Measurements from ENCODE around the gene HPCAL1. TPM values are rescaled to one million over a fixed set of nuclear protein-coding genes. Genes with fewer than 3 reads are reported as not detected.

HPCAL1 gene
- total and polyA plus RNA-seq, 8 donors: 58.1 to 108 (median 72.1) TPM

GRCh38 chr2:10333966-10334365 is 31.3 kb downstream of the HPCAL1 start:
- intact Hi-C loops (cut with DNase I): no loop called here
- no peaks in the 10 kb centered on the region for H3K27me3 ChIP-seq
- no peak for DNase-seq

GRCh38 chr2:10335046-10335840 is 32.5 kb downstream of the HPCAL1 start:
- H3K4me1 ChIP-seq: peaks cover 19 to 41% of the 10 kb centered on the region in 2 donors
- TF ChIP-seq CTCF (IDR thresholded peaks at IDR 0.05): no peak
- ATAC-seq: no peak
- DNase-seq: no peak
- intact Hi-C loops (cut with DNase I): no loop called here
- no peaks in the 10 kb centered on the region for H3K27me3 ChIP-seq
- H3K36me3 ChIP-seq: no peaks in the 10 kb centered on the region
- no peak overlapping the region for H3K4me3 ChIP-seq
- H3K9me3 ChIP-seq: peaks cover 0 to 8% of the 10 kb centered on the region in 2 donors
- H3K27ac ChIP-seq: no peak overlapping the region

More at GRCh38 chr2:10333966-10334365, 31.3 kb downstream of the HPCAL1 start:
- ATAC-seq: no peak
- no peaks in the 10 kb centered on the region for H3K36me3 ChIP-seq
- peaks cover 0 to 8% of the 10 kb centered on the region in 2 donors for H3K9me3 ChIP-seq
- no peak overlapping the region for H3K27ac ChIP-seq
- peaks cover 24 to 47% of the 10 kb centered on the region in 2 donors for H3K4me1 ChIP-seq
- H3K4me3 ChIP-seq: no peak overlapping the region
- no peak for TF ChIP-seq CTCF (IDR thresholded peaks at IDR 0.05)

- Histone ChIP-seq H3K4me1 (peaks cover 12 to 41% of the 10 kb centered on the region in 2 donors), H3K9me3 (peaks cover 0 to 8% of the 10 kb centered on the region in 2 donors), H3K27me3 (no peaks in the 10 kb centered on the region), H3K27ac (no peak overlapping the region), H3K4me3 (no peak overlapping the region), H3K36me3 (no peaks in the 10 kb centered on the region)
- no peak for ATAC-seq
- no peak for TF ChIP-seq CTCF (IDR thresholded peaks at IDR 0.05)
- no peak for DNase-seq
- intact Hi-C loops (cut with DNase I): no loop called here
Observed at GRCh38 chr2:10336283-10336682, 33.6 kb downstream of the HPCAL1 start.

- Histone ChIP-seq H3K9me3 (peaks cover 0 to 8% of the 10 kb centered on the region in 2 donors), H3K4me1 (peaks cover 9 to 40% of the 10 kb centered on the region in 2 donors), H3K4me3 (no peak overlapping the region), H3K36me3 (no peaks in the 10 kb centered on the region), H3K27ac (no peak overlapping the region), H3K27me3 (no peaks in the 10 kb centered on the region)
- ATAC-seq: no peak
- intact Hi-C loops (cut with DNase I): no loop called here
- no peak for DNase-seq
- no peak for TF ChIP-seq CTCF (IDR thresholded peaks at IDR 0.05)
Observed at GRCh38 chr2:10337449-10338269, 35.0 kb downstream of the HPCAL1 start.

Measured in left lung (tissue), 10 donors.